ENCODE results near the gene SPIRE1. TPM values are rescaled to one million over a fixed set of nuclear protein-coding genes. Genes with fewer than 3 reads are reported as not detected.

SPIRE1 gene
- polyA plus RNA-seq, 1 donor from 2014 or later = 22.2 TPM

GRCh38 chr18:12428923-12429322, 229.0 kb downstream of the SPIRE1 start:
- H3K79me2 ChIP-seq (replicated peaks; ENCODE audit: insufficient read depth, low read length) = no peaks in the 10 kb centered on the region
- no peak overlapping the region for H2AFZ ChIP-seq (ENCODE audit: low read depth, low read length)
- no peak overlapping the region for H3K27ac ChIP-seq (ENCODE audit: low read length)
- no peak for TF ChIP-seq EP300 (conservative IDR thresholded peaks at IDR 0.05; ENCODE audit: poor library complexity, severe bottlenecking)
- TF ChIP-seq TAF1 (IDR thresholded peaks at IDR 0.05; ENCODE audit: low read depth) = no peak
- no peak for TF ChIP-seq POLR2AphosphoS5 (IDR thresholded peaks at IDR 0.05)
- TF ChIP-seq RAD21 (conservative IDR thresholded peaks at IDR 0.05) = no peak
- TF ChIP-seq MXI1 (conservative IDR thresholded peaks at IDR 0.05; ENCODE audit: poor library complexity, severe bottlenecking) = no peak
- TF ChIP-seq CTCF (IDR thresholded peaks at IDR 0.05; ENCODE audit: poor library complexity, severe bottlenecking) = no peak
- no peak for TF ChIP-seq REST (IDR thresholded peaks at IDR 0.05; ENCODE audit: borderline replicate concordance)
- no peak for TF ChIP-seq SMC3 (conservative IDR thresholded peaks at IDR 0.05; ENCODE audit: poor library complexity)
- H3K27me3 ChIP-seq (ENCODE audit: insufficient read depth, low read depth, low read length) = no peaks in the 10 kb centered on the region
- H4K20me1 ChIP-seq (ENCODE audit: insufficient read depth) = no peaks in the 10 kb centered on the region
- no peaks in the 10 kb centered on the region for H3F3A ChIP-seq (ENCODE audit: insufficient read depth, low read length, poor library complexity, severe bottlenecking)
- no peaks in the 10 kb centered on the region for H3K9me2 ChIP-seq (ENCODE audit: insufficient read depth, low read length)
- H3K9me3 ChIP-seq (ENCODE audit: low read length) = peaks cover 9% of the 10 kb centered on the region
- no peak overlapping the region for H3K9ac ChIP-seq (ENCODE audit: low read length)
- no peaks in the 10 kb centered on the region for H3K36me3 ChIP-seq (ENCODE audit: insufficient read depth, low read length)
- no peak overlapping the region for H3K4me2 ChIP-seq (ENCODE audit: low read length)
- no peak overlapping the region for H3K4me3 ChIP-seq (ENCODE audit: low read length)

- Histone ChIP-seq H3K9me3 (ENCODE audit: low read length) (peaks cover 9% of the 10 kb centered on the region), H3K36me3 (ENCODE audit: insufficient read depth, low read length) (no peaks in the 10 kb centered on the region)
Measured at GRCh38 chr18:12426924-12427323, 231.0 kb downstream of the SPIRE1 start.

More at GRCh38 chr18:12426924-12427323, 231.0 kb downstream of the SPIRE1 start:
- TF ChIP-seq POLR2AphosphoS5 (IDR thresholded peaks at IDR 0.05) = no peak
- no peak for TF ChIP-seq MXI1 (conservative IDR thresholded peaks at IDR 0.05; ENCODE audit: poor library complexity, severe bottlenecking)
- no peak for TF ChIP-seq SMC3 (conservative IDR thresholded peaks at IDR 0.05; ENCODE audit: poor library complexity)
- TF ChIP-seq TAF1 (IDR thresholded peaks at IDR 0.05; ENCODE audit: low read depth) = no peak
- no peak for TF ChIP-seq EP300 (conservative IDR thresholded peaks at IDR 0.05; ENCODE audit: poor library complexity, severe bottlenecking)
- no peak for TF ChIP-seq REST (IDR thresholded peaks at IDR 0.05; ENCODE audit: borderline replicate concordance)
- no peak for TF ChIP-seq RAD21 (conservative IDR thresholded peaks at IDR 0.05)
- TF ChIP-seq EZH2 (IDR thresholded peaks at IDR 0.05; ENCODE audit: borderline replicate concordance, insufficient read depth, low read length, poor library complexity, severe bottlenecking) = no peak
- no peak for TF ChIP-seq CTCF (IDR thresholded peaks at IDR 0.05; ENCODE audit: poor library complexity, severe bottlenecking)
- H3K27me3 ChIP-seq (ENCODE audit: insufficient read depth, low read depth, low read length) = no peaks in the 10 kb centered on the region
- H3F3A ChIP-seq (ENCODE audit: insufficient read depth, low read length, poor library complexity, severe bottlenecking) = no peaks in the 10 kb centered on the region
- H4K20me1 ChIP-seq (ENCODE audit: insufficient read depth) = no peaks in the 10 kb centered on the region
- no peak overlapping the region for H2AFZ ChIP-seq (ENCODE audit: low read depth, low read length)
- no peak overlapping the region for H3K27ac ChIP-seq (ENCODE audit: low read length)
- H3K79me2 ChIP-seq (replicated peaks; ENCODE audit: insufficient read depth, low read length) = no peaks in the 10 kb centered on the region
- no peak overlapping the region for H3K4me2 ChIP-seq (ENCODE audit: low read length)
- no peak overlapping the region for H3K4me3 ChIP-seq (ENCODE audit: low read length)
- no peaks in the 10 kb centered on the region for H3K9me2 ChIP-seq (ENCODE audit: insufficient read depth, low read length)
- H3K9ac ChIP-seq (ENCODE audit: low read length) = no peak overlapping the region

All from neural cell (in vitro differentiated cells).